HepG2 (cell line): ENCODE data around the gene DIAPH3. TPM values are rescaled to one million over a fixed set of nuclear protein-coding genes. Genes with fewer than 3 reads are reported as not detected.

Experiments used
- ATAC-seq: fragments of 200-7000 bp; cut with Tn5 transposase; 3 replicates; pipeline ENCODE4 v1.9.1; 2020; ENCODE audit warnings: mild to moderate bottlenecking, moderate library complexity
- BruUV-seq: library from RNA; stranded (reverse); fragments of 400-500 nt; replicated peaks from 2 replicates; lab custom pipeline; 2021; lab: Mats Ljungman, UMichigan
- CTCF ChIA-PET: fragments of 300-600 bp; formaldehyde crosslinking; extraction: SDS; loops from one replicate; lab custom pipeline; 2021; ENCODE audit warnings: low total read pairs, inconsistent platforms, low intra/inter-chr PET ratio; lab: Yijun Ruan, JAX
- POLR2A ChIA-PET: fragments of 350-600 bp; sonication (Branson Sonifier 250); formaldehyde crosslinking; loops from one replicate; lab custom pipeline; 2020; ENCODE audit warnings: antibody characterized with exemption, inconsistent platforms; lab: Yijun Ruan, JAX
- DNase-seq: peaks from one replicate; pipeline ENCODE4 v3.0.0-alpha.2; 2015; ENCODE audit warnings: low spot score
- FAIRE-seq: peaks from 3 replicates; lab custom pipeline; 2011; peaks lifted over from hg19 to GRCh38; lab: Jason Lieb, UNC
- H2AFZ ChIP-seq: one replicate; pipeline ENCODE4 v1.6.1; 2011; ENCODE audit warnings: low read length, inconsistent platforms
- H3K27ac ChIP-seq: fragments of 300-600 bp; 3 replicates; pipeline ENCODE4 v1.8.0; 2011; ENCODE audit warnings: mixed run types, mild to moderate bottlenecking, mixed read lengths, low read length, inconsistent platforms; ENCODE audit not compliant: insufficient read depth; ENCODE audit errors: extremely low read length
- H3K27me3 ChIP-seq, 2 experiments: fragments of 200-600 bp in 1 of 2; 2 replicates in 1 of 2; 3 replicates in 1 of 2; pipeline versions ENCODE4 v1.6.0 to v1.8.0; 2011; ENCODE audit warnings: low read length in 2 of 2, mild to moderate bottlenecking in 2 of 2, moderate library complexity in 2 of 2, inconsistent platforms in 1 of 2; ENCODE audit not compliant: insufficient read depth in 2 of 2, control insufficient read depth in 1 of 2
- H3K36me3 ChIP-seq, 2 experiments: fragments of 200-600 bp in 1 of 2; replicated peaks in 1 of 2; 2 replicates in 1 of 2; 3 replicates in 1 of 2; pipeline versions ENCODE4 v1.5.1 to v1.8.0; 2011; ENCODE audit warnings: low read length in 2 of 2, inconsistent platforms in 1 of 2; ENCODE audit not compliant: insufficient read depth in 2 of 2, control insufficient read depth in 1 of 2
- H3K4me1 ChIP-seq: 2 replicates; pipeline ENCODE4 v1.5.1; 2012; ENCODE audit warnings: low read length, inconsistent platforms; ENCODE audit not compliant: insufficient read depth
- H3K4me2 ChIP-seq: 2 replicates; pipeline ENCODE4 v1.6.0; 2011; ENCODE audit warnings: low read depth, low read length, inconsistent platforms
- H3K4me3 ChIP-seq, 3 experiments: fragments of 200-600 bp in 1 of 3; sonication (generic), shearing (Covaris generic) in 1 of 3; replicated peaks in 1 of 3; 2 replicates each; pipeline ENCODE4 v1.5.1; 2011 to 2016; ENCODE audit warnings: low read length in 3 of 3, inconsistent platforms in 2 of 3, low read depth in 2 of 3, mild to moderate bottlenecking in 2 of 3, control low read depth in 1 of 3, mixed read lengths in 1 of 3; ENCODE audit not compliant: insufficient read depth in 1 of 3
- H3K79me2 ChIP-seq: one replicate; pipeline ENCODE4 v1.6.1; 2011; ENCODE audit warnings: low read length, inconsistent platforms; ENCODE audit not compliant: insufficient read depth
- H3K9ac ChIP-seq: 2 replicates; pipeline ENCODE4 v1.6.0; 2011; ENCODE audit warnings: mild to moderate bottlenecking, low read depth, low read length, inconsistent platforms; ENCODE audit not compliant: insufficient read depth
- H3K9me3 ChIP-seq: 2 replicates; pipeline ENCODE4 v1.5.1; 2012; ENCODE audit warnings: mild to moderate bottlenecking, low read length
- H4K20me1 ChIP-seq: 2 replicates; pipeline ENCODE4 v1.6.0; 2011; ENCODE audit warnings: inconsistent platforms, mild to moderate bottlenecking, low read length, moderate library complexity; ENCODE audit not compliant: insufficient read depth
- ADNP ChIP-seq: sonication (generic); formaldehyde crosslinking; IDR thresholded peaks from 2 replicates; pipeline ENCODE4 v1.4.0; 2020; ENCODE audit warnings: missing genetic modification reagents
- ATF4 ChIP-seq, 2 experiments: fragments of 450-650 bp in 1 of 2; sonication (generic) in 1 of 2; formaldehyde crosslinking; IDR thresholded peaks; 2 replicates each; pipeline versions ENCODE4 v1.5.0 to v1.8.0; 2020 to 2022; ENCODE audit warnings: mild to moderate bottlenecking in 1 of 2, missing genetic modification reagents in 1 of 2
- BCL6 ChIP-seq: IDR thresholded peaks from 2 replicates; pipeline ENCODE4 v1.6.1; 2016; ENCODE audit warnings: missing genetic modification reagents, missing compliant biosample characterization
- CREB1 ChIP-seq, 2 experiments: fragments of 450-650 bp in 1 of 2; IDR thresholded peaks; 2 replicates each; pipeline ENCODE4 v1.6.1; 2016 to 2017; ENCODE audit warnings: control low read depth in 1 of 2, mild to moderate bottlenecking in 1 of 2, missing compliant biosample characterization in 1 of 2, missing genetic modification characterization in 1 of 2
- GLMP ChIP-seq: sonication (generic); formaldehyde crosslinking; IDR thresholded peaks from 2 replicates; pipeline ENCODE4 v1.9.0; 2021; ENCODE audit warnings: missing genetic modification reagents, mild to moderate bottlenecking, borderline replicate concordance
- PHF21A ChIP-seq: sonication (generic); formaldehyde crosslinking; IDR thresholded peaks from 2 replicates; pipeline ENCODE4 v1.5.0; 2020; ENCODE audit warnings: mild to moderate bottlenecking, missing genetic modification reagents
- TFDP2 ChIP-seq: sonication (generic); formaldehyde crosslinking; IDR thresholded peaks from 2 replicates; pipeline ENCODE4 v1.4.0; 2020; ENCODE audit warnings: missing genetic modification reagents
- ZNF260 ChIP-seq: sonication (generic); formaldehyde crosslinking; IDR thresholded peaks from 2 replicates; pipeline ENCODE4 v1.4.0; 2020; ENCODE audit warnings: missing genetic modification reagents, low read depth, mild to moderate bottlenecking, borderline replicate concordance
- ZNF547 ChIP-seq: sonication (generic); formaldehyde crosslinking; IDR thresholded peaks from 2 replicates; pipeline ENCODE4 v1.5.1; 2020; ENCODE audit warnings: mild to moderate bottlenecking, missing genetic modification reagents
- ZNF792 ChIP-seq: IDR thresholded peaks from 2 replicates; pipeline ENCODE4 v1.6.1; 2016
- WGBS: methylation state at CpG from one replicate; pipeline ENCODE4 v1.1.6; 2017; ENCODE audit warnings: low lambda C conversion rate; 5-methylcytosine and 5-hydroxymethylcytosine counted together
- in situ Hi-C: cut with HindIII; loops from 2 replicates; pipeline ENCODE4 v1.10.0; 2017; ENCODE audit warnings: low pct_unique_long_range_greater_than_20kb; ENCODE audit not compliant: extremely low pct_ligation_motif_present
- intact Hi-C: fragments of 100-400 bp; cut with micrococcal nuclease; formaldehyde crosslinking; loops from one replicate; pipeline ENCODE4 v1.10.0; 2022; ENCODE audit not compliant: unreplicated experiment
- polyA plus RNA-seq, 8 experiments: library from polyadenylated mRNA; depleted of rRNA in 3 of 8; stranded (reverse) in 7 of 8; unstranded in 1 of 8; fragments of >200 nt; fragmentation: Illumina TruSeq in 4 of 8; extraction: Trizol in 4 of 8; gene quantifications; 2 replicates each; pipeline versions ENCODE4 v1.2.1 to v1.2.3, GENCODE V29; 2011 to 2016; ENCODE audit warnings: low read depth in 4 of 8, missing spikeins in 1 of 8, mixed read lengths in 1 of 8; ENCODE audit not compliant: insufficient read depth in 1 of 8
- total RNA-seq, 5 experiments: library from RNA; depleted of rRNA; stranded (reverse); fragments of >200 nt; fragmentation: Illumina TruSeq; extraction: Trizol; gene quantifications; 2 replicates each; pipeline ENCODE4 v1.2.3, GENCODE V29; 2016; ENCODE audit warnings: low read depth in 1 of 5
- TF ChIP-seq, protein P1 (sequence below), 2 experiments: sonication (generic) in 1 of 2; formaldehyde crosslinking in 1 of 2; IDR thresholded peaks; 2 replicates each; pipeline versions ENCODE4 v1.4.0 to v1.6.1; 2016 to 2020; ENCODE audit warnings: borderline replicate concordance in 1 of 2, low read depth in 1 of 2, mild to moderate bottlenecking in 1 of 2, missing genetic modification reagents in 1 of 2
- TF ChIP-seq, protein P2 (sequence below): sonication (generic); formaldehyde crosslinking; IDR thresholded peaks from 2 replicates; pipeline ENCODE4 v1.4.0; 2020; ENCODE audit warnings: mild to moderate bottlenecking, missing genetic modification reagents
- TF ChIP-seq, protein P3 (sequence below): sonication (generic); formaldehyde crosslinking; IDR thresholded peaks from 2 replicates; pipeline ENCODE4 v1.9.0; 2022; ENCODE audit warnings: low read depth, missing genetic modification reagents

DIAPH3 gene
- total and polyA plus RNA-seq, 2 of the 13 experiments (the other 11 are each of a cell fraction or from before 2014, with no cell fraction given) = 4.0 to 9.3 TPM

DNA sequence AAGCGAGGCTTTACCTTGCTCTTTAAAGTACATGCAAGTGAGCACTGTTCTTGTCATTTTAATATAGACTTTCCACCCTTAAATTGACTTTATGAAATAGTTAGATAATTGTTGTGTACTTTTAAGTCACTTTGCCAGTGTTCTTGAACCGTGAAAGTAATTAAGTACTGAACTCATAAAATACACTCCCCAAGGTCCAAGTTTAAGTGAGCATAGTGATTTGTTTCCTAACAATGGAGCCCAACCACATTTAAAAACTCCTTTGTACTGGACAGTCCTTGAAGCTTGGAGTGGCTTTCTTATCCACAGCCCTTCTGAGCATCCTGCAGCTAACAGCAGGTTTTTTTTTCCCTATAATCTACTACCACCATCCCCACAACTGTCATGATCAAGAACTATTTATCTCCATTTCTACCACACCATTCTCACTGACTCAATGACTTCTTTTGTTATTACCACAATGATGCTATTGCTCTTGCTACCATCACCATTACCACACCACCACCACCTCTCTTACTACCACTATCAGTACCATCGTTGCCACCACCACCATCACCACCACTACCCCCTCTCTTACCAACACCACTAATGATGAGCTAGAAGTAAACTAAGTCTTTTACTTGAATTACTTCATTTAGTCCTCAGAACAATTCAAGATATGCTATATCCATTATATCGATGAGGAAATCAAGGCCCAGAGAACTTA lies 452.6 kb downstream of the DIAPH3 start:
- Histone ChIP-seq H3K4me2 (no peak overlapping the region), H3K9me3 (no peaks in the 10 kb centered on the region), H3K4me3 (no peak overlapping the region), H3K27me3 (no peaks in the 10 kb centered on the region), H3K27ac (no peak overlapping the region), H2AFZ (no peak overlapping the region), H3K36me3 (no peaks in the 10 kb centered on the region), H3K9ac (no peak overlapping the region), H3K4me1 (peaks cover 32% of the 10 kb centered on the region), H4K20me1 (no peaks in the 10 kb centered on the region), H3K79me2 (no peaks in the 10 kb centered on the region)
- CTCF ChIA-PET = no interaction called here
- DNase-seq (no peak), FAIRE-seq (no peak), ATAC-seq (no peak)
- in situ Hi-C loops = no loop called here
- POLR2A ChIA-PET = no interaction called here
- 76% methylated on average over 4 of the region's 4 CpGs for WGBS
- intact Hi-C loops = loop anchor here (2.0 kb wide), 1 partner anchor 20 kb away; no protein-coding TSS in a partner anchor
- no TSS peak for BruUV-seq
- TF ChIP-seq ZNF547 (no peak), ATF4 (CRISPR knock-in tag; IDR thresholded peaks at IDR 0.05) (no peak), ZNF792 (no peak), ZNF260 (CRISPR knock-in tag) (no peak), PHF21A (CRISPR knock-in tag) (no peak), GLMP (no peak), TFDP2 (CRISPR knock-in tag) (no peak), ADNP (CRISPR knock-in tag) (no peak), CREB1 (IDR thresholded peaks at IDR 0.05) (no peak), CREB1 (CRISPR knock-in tag; IDR thresholded peaks at IDR 0.05) (no peak), BCL6 (CRISPR knock-in tag) (no peak)
- TF ChIP-seq, protein P1, sequence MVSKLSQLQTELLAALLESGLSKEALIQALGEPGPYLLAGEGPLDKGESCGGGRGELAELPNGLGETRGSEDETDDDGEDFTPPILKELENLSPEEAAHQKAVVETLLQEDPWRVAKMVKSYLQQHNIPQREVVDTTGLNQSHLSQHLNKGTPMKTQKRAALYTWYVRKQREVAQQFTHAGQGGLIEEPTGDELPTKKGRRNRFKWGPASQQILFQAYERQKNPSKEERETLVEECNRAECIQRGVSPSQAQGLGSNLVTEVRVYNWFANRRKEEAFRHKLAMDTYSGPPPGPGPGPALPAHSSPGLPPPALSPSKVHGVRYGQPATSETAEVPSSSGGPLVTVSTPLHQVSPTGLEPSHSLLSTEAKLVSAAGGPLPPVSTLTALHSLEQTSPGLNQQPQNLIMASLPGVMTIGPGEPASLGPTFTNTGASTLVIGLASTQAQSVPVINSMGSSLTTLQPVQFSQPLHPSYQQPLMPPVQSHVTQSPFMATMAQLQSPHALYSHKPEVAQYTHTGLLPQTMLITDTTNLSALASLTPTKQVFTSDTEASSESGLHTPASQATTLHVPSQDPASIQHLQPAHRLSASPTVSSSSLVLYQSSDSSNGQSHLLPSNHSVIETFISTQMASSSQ (IDR thresholded peaks at IDR 0.05; ENCODE audit: low read depth) = no peak
- TF ChIP-seq, protein P1 (CRISPR knock-in tag; IDR thresholded peaks at IDR 0.05; ENCODE audit: borderline replicate concordance) = no peak
- TF ChIP-seq, protein P2, sequence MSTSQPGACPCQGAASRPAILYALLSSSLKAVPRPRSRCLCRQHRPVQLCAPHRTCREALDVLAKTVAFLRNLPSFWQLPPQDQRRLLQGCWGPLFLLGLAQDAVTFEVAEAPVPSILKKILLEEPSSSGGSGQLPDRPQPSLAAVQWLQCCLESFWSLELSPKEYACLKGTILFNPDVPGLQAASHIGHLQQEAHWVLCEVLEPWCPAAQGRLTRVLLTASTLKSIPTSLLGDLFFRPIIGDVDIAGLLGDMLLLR (CRISPR knock-in tag) = no peak
- TF ChIP-seq, protein P3, sequence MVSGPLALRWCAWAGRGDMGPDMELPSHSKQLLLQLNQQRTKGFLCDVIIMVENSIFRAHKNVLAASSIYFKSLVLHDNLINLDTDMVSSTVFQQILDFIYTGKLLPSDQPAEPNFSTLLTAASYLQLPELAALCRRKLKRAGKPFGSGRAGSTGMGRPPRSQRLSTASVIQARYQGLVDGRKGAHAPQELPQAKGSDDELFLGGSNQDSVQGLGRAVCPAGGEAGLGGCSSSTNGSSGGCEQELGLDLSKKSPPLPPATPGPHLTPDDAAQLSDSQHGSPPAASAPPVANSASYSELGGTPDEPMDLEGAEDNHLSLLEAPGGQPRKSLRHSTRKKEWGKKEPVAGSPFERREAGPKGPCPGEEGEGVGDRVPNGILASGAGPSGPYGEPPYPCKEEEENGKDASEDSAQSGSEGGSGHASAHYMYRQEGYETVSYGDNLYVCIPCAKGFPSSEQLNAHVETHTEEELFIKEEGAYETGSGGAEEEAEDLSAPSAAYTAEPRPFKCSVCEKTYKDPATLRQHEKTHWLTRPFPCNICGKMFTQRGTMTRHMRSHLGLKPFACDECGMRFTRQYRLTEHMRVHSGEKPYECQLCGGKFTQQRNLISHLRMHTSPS (CRISPR knock-in tag) = no peak
